Embryonic facial prominence (tissue), 1 donor: ENCODE results near the gene ACADSB.

Experiments used
- DNase-seq: peaks from one replicate; pipeline ENCODE4 v3.0.0-alpha.2; 2016; ENCODE audit errors: extremely low spot score

Gene ACADSB

GRCh38 chr10:123008355-123009104 is at the start of gene ACADSB, which contains the start of gene IKZF5:
Gene ACADSB, plus strand, starts transcription at chr10:123009006. Its CDS starts 24 bp downstream, at chr10:123009030.
Gene IKZF5, minus strand, starts transcription at chr10:123008795. Its CDS starts 10,170 bp downstream, at chr10:122998625.
- DNase-seq: peak; percentile 94

GRCh38 chr10:122962405-122962804 is 46.4 kb upstream of the ACADSB start:
- DNase-seq: no peak

- DNase-seq: no peak
These were observed 41.9 kb upstream of the ACADSB start for GRCh38 chr10:122966879-122967278.

- DNase-seq: no peak
These were observed 40.1 kb upstream of the ACADSB start for GRCh38 chr10:122968698-122969097.

- no peak for DNase-seq
These were observed 34.8 kb upstream of the ACADSB start for GRCh38 chr10:122974023-122974422.

GRCh38 chr10:122974543-122975064 is 34.2 kb upstream of the ACADSB start:
- DNase-seq: no peak

- peak; percentile 64 for DNase-seq
These were observed 28.4 kb upstream of the ACADSB start, which contains the start of gene PSTK for GRCh38 chr10:122980209-122981065. Gene PSTK, plus strand, starts transcription at chr10:122980401. Its CDS starts 79 bp downstream, at chr10:122980480.

GRCh38 chr10:122981066-122981464 is 27.7 kb upstream of the ACADSB start:
- no peak for DNase-seq

- DNase-seq: no peak
These were observed 24.9 kb upstream of the ACADSB start for GRCh38 chr10:122983898-122984297.

- no peak for DNase-seq
These were observed 24.1 kb upstream of the ACADSB start for GRCh38 chr10:122984708-122985107.

- DNase-seq: no peak
These were observed 22.5 kb upstream of the ACADSB start for GRCh38 chr10:122986335-122986734.

GRCh38 chr10:122988501-122988900 is 20.3 kb upstream of the ACADSB start:
- no peak for DNase-seq

- no peak for DNase-seq
These were observed 18.5 kb upstream of the ACADSB start for GRCh38 chr10:122990278-122990677.

- no peak for DNase-seq
These were observed 16.7 kb upstream of the ACADSB start for GRCh38 chr10:122992031-122992585.

GRCh38 chr10:122993797-122994336 is 14.9 kb upstream of the ACADSB start:
- DNase-seq: no peak

- no peak for DNase-seq
These were observed 12.9 kb upstream of the ACADSB start for GRCh38 chr10:122995936-122996335.

GRCh38 chr10:122997864-122998263 is 10.9 kb upstream of the ACADSB start:
- no peak for DNase-seq

GRCh38 chr10:122998360-122998917 is 10.4 kb upstream of the ACADSB start:
- DNase-seq: no peak

GRCh38 chr10:122998934-122999333 is 9.9 kb upstream of the ACADSB start:
- DNase-seq: no peak

- no peak for DNase-seq
These were observed 9.5 kb upstream of the ACADSB start for GRCh38 chr10:122999347-122999746.

- no peak for DNase-seq
These were observed 8.7 kb upstream of the ACADSB start for GRCh38 chr10:123000155-123000554.
